ENCODE results near the gene KRTAP5-3. TPM values are rescaled to one million over a fixed set of nuclear protein-coding genes. Genes with fewer than 3 reads are reported as not detected.

Gene KRTAP5-3
- total RNA-seq, 1 experiment from 2014 or later = not detected

- H3K27ac ChIP-seq (ENCODE audit: insufficient read length, low read depth, low read length) = no peak overlapping the region
- H2BK20ac ChIP-seq (ENCODE audit: low read depth, low read length, poor library complexity, severe bottlenecking) = no peak overlapping the region
- H3T11ph ChIP-seq (ENCODE audit: low read length) = no peak overlapping the region
- H3K56ac ChIP-seq (ENCODE audit: insufficient read length, low read depth, low read length) = no peak overlapping the region
- no peak overlapping the region for H3K18ac ChIP-seq (ENCODE audit: insufficient read length, low read depth, low read length)
- no peak overlapping the region for H3K23ac ChIP-seq (ENCODE audit: insufficient read length, low read depth, low read length)
- H2BK12ac ChIP-seq (ENCODE audit: insufficient read length, low read depth, low read length) = no peak overlapping the region
- H3K4me1 ChIP-seq (ENCODE audit: insufficient read depth, low read length) = no peaks in the 10 kb centered on the region
- no peak overlapping the region for H3K27ac Mint-ChIP-seq
- peak; percentile 59 for DNase-seq
- H2AFZ ChIP-seq (ENCODE audit: low read length) = no peak overlapping the region
- no peaks in the 10 kb centered on the region for H3K36me3 Mint-ChIP-seq (ENCODE audit: insufficient read depth in 1 of 3, low read depth in 3 of 3)
- H3K27me3 Mint-ChIP-seq (ENCODE audit: low read depth) = peaks cover 63% of the 10 kb centered on the region
- H2BK120ac ChIP-seq (ENCODE audit: low read depth, low read length, poor library complexity, severe bottlenecking) = no peak overlapping the region
- no peak overlapping the region for H3K9ac ChIP-seq (ENCODE audit: extremely low read depth, insufficient read length, low read length)
- peak overlapping the region; percentile 44 to 63; a peak in 3 of 5 replicates for H3K4me3 Mint-ChIP-seq
- peaks cover 19% of the 10 kb centered on the region for H3K27me3 ChIP-seq (ENCODE audit: insufficient read depth, low read length)
- H4K20me1 ChIP-seq (ENCODE audit: control insufficient read depth, insufficient read depth, insufficient read length) = no peaks in the 10 kb centered on the region
- no peak overlapping the region for H2BK5ac ChIP-seq (ENCODE audit: insufficient read length, low read length)
- H3K4ac ChIP-seq (ENCODE audit: low read depth, low read length) = no peak overlapping the region
- peak overlapping the region; percentile 13 for H3K4me2 ChIP-seq (ENCODE audit: insufficient read depth, insufficient read length, low read length)
- TF ChIP-seq, protein P1, sequence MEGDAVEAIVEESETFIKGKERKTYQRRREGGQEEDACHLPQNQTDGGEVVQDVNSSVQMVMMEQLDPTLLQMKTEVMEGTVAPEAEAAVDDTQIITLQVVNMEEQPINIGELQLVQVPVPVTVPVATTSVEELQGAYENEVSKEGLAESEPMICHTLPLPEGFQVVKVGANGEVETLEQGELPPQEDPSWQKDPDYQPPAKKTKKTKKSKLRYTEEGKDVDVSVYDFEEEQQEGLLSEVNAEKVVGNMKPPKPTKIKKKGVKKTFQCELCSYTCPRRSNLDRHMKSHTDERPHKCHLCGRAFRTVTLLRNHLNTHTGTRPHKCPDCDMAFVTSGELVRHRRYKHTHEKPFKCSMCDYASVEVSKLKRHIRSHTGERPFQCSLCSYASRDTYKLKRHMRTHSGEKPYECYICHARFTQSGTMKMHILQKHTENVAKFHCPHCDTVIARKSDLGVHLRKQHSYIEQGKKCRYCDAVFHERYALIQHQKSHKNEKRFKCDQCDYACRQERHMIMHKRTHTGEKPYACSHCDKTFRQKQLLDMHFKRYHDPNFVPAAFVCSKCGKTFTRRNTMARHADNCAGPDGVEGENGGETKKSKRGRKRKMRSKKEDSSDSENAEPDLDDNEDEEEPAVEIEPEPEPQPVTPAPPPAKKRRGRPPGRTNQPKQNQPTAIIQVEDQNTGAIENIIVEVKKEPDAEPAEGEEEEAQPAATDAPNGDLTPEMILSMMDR (conservative IDR thresholded peaks at IDR 0.05) = no peak
- H3K14ac ChIP-seq (ENCODE audit: insufficient read depth, low read length) = no peak overlapping the region
- peaks cover 25 to 45% of the 10 kb centered on the region in 2 experiments for H3K4me1 Mint-ChIP-seq
- H2BK15ac ChIP-seq (ENCODE audit: low read depth, low read length) = no peak overlapping the region
- no peaks in the 10 kb centered on the region for H3K9me3 ChIP-seq (ENCODE audit: control insufficient read depth, low read depth, low read length)
- H3K79me1 ChIP-seq (ENCODE audit: insufficient read depth, low read depth, low read length, poor library complexity, severe bottlenecking) = no peaks in the 10 kb centered on the region
- H3K9me3 Mint-ChIP-seq = no peaks in the 10 kb centered on the region
- WGBS (ENCODE audit: extremely low coverage, insufficient read length, low lambda C conversion rate) = no CpG with 5 or more reads among the region's 58 CpGs
- H4K91ac ChIP-seq (ENCODE audit: insufficient read length, low read depth, low read length) = no peak overlapping the region
- no peaks in the 10 kb centered on the region for H3K79me2 ChIP-seq (ENCODE audit: insufficient read depth, low read length)
- peaks cover 22% of the 10 kb centered on the region for H3K23me2 ChIP-seq (ENCODE audit: insufficient read length, low read depth, low read length, poor library complexity, severe bottlenecking)
- no peak overlapping the region for H2AK5ac ChIP-seq (ENCODE audit: insufficient read length, low read length)
- H4K8ac ChIP-seq (replicated peaks; ENCODE audit: insufficient read length, low read depth, low read length) = no peak overlapping the region
- no peak overlapping the region for H4K5ac ChIP-seq (ENCODE audit: insufficient read length, low read depth, low read length)
Observed at GRCh38 chr11:1570896-1571759, 37.1 kb downstream of the KRTAP5-3 start.
